GM19467 (cell line): ENCODE results near the gene GBP3.
"Not testable (repeated sequence)": the region's sequence is repeated elsewhere in the genome, so short reads cannot be mapped to it uniquely, and the experiment has no call there.

Experiments used
- ATAC-seq: cut with Tn5 transposase; IDR thresholded peaks from one replicate; pipeline ENCODE4 v1.9.1; 2021; ENCODE audit warnings: mild to moderate bottlenecking, moderate library complexity; ENCODE audit not compliant: unreplicated experiment

Gene GBP3

GRCh38 chr1:89022167-89022959 lies at the start of gene GBP3:
GBP3 (minus strand) TSS chr1:89022866; CDS start chr1:89020721, 2,145 bp downstream.
- peak; percentile 72 for ATAC-seq

GRCh38 chr1:89070509-89070908 lies 47.8 kb upstream of the GBP3 start:
- no peak for ATAC-seq

- no peak for ATAC-seq
Observed at GRCh38 chr1:89069951-89070350, 47.3 kb upstream of the GBP3 start.

DNA sequence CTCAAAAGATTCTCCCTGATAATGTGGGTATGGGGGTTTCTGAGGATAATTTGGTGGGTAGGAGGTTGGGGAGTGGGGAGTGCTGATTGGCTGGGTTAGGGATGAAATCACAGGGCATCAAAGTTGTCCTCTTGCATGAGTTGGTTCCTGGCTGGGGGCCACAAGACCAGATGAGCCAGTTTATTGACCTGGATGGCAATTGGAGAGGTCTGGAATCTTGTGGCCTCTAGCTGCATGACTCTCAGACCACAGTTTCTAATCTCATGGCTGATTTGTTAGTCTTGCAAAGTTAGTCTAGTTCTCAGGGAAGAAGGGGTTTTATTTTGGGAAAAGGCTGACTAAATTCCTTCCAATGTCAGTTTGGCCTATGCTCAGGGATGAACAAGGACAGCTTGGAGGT lies 45.6 kb upstream of the GBP3 start:
- no peak for ATAC-seq

DNA sequence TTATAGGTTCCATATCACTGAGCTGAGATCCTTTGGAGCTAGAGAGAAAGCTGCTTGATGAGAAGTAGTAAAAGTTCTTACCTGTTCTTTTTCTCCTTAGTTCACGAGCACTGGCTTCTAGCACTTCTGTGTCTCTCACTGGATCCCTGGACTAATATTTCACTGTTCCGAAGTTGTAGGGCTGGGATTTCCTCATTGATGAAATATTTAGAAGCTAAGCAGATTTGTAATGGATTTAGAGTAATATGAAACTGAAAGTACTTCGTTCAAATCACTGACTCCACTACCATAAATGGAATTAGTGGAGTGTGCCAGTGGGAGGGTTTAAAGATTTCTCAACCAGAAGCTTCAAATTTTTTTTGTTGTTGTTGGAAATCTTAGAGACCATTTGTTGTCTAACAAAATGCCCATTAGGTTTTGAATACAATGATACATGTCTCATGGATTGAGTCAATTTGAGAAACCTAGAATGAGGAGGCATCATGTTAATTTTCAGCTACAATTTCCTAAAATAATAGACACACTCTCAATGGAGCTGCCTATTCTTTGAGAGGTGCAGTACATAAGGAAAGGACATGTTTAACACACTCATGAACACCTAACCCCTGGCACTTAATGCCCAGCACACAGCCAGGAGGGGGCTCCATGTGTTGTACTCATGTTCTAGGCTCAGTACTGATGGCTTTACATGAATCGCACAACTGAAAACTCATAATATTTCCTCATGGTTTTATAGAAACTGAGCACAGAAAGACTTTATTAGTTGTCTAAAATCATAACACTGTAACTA lies 42.6 kb upstream of the GBP3 start, which contains the start of gene GBP1:
TSS of gene GBP1 (minus strand) at position 130 of the 790 bp plus-strand sequence. CDS start 1,974 bp downstream, outside the sequence.
- peak; percentile 69 for ATAC-seq

- peak; percentile 30 for ATAC-seq
Observed at GRCh38 chr1:89064632-89065031, 42.0 kb upstream of the GBP3 start.

GRCh38 chr1:89063094-89063493 lies 40.4 kb upstream of the GBP3 start:
- no peak for ATAC-seq

DNA sequence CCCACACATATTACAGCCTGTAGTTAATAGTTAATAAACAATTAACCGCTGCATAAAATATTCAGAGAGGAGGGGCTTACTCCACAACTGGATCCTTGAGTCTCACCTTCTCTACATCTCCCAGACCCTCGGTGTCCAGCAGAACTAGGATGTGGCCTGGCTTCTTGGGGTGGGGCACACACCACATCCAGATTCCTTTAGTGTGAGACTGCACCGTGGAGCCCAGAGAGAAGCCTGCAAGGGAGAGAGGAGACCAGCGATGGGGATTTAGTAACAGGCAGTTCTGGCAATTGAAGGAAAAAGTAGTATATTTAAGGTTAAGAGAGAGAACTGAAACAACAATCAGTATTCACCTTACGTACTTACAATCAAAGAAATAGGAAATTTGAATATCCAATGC lies 37.4 kb upstream of the GBP3 start:
- no peak for ATAC-seq

DNA sequence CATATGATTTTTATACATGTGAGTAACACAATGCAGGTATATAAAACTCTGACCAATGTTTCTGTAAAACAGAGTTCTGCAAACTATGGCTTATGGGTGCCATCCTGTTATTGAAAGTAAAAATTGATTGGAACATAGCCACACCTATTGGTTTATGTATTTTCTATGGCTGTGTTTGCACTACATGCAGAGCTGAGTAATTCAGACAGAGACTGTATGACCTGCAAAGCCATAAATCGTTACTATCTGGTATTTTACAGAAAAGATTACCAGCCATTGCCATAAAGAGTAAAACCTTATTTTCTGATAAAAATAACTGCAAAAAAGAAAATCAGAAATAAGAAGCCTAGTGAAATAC lies 29.3 kb upstream of the GBP3 start:
- no peak for ATAC-seq

DNA sequence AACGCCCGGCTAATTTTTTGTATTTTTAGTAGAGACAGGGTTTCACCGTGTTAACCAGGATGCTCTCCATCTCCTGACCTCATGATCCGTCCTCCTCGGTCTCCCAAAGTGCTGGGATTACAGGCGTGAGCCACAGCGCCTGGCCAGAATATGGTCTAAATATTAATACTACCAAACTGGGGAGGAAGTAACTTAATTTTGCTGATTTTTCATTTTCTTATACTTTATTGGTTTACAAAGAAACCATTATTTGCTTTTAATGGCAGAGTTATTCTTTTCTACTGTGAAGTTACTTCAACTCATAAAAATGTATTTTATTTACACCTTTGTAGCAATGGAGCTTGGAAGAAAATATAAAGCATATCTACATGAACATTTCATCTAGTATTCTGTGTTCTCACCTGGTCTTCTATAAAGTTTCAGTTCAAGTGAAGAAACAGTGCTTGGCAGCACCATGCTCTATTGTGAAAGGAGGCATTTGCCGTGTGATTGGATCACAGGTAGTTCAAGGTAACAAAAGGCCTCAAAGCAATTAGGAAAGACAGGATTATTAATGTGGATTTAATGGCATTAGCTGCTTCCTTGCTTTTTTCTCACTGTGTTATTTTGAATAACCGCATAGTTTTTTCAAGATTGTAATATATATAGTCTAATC lies 28.8 kb upstream of the GBP3 start:
- ATAC-seq, result no peak

DNA sequence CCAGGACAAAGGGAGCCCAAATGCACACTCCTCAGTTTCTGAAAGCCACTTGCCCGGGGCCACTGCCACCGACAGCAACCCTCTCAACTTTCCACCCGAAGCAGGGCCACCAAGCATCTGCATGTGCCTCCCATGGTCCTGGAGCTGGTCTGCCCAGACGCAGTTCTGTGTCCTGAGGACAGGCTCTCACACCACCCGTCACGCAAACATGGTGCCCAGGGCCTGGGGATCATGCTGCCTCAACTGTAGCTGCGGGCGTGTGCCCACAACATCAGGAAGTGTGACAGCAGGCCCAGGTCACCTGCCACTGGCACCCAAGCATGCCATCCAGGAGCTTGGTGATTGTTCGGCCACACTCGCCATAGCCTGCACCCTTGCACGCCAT lies 28.0 kb upstream of the GBP3 start:
- no peak for ATAC-seq

GRCh38 chr1:89049901-89050648 lies 27.4 kb upstream of the GBP3 start:
- not testable (repeated sequence) for ATAC-seq

DNA sequence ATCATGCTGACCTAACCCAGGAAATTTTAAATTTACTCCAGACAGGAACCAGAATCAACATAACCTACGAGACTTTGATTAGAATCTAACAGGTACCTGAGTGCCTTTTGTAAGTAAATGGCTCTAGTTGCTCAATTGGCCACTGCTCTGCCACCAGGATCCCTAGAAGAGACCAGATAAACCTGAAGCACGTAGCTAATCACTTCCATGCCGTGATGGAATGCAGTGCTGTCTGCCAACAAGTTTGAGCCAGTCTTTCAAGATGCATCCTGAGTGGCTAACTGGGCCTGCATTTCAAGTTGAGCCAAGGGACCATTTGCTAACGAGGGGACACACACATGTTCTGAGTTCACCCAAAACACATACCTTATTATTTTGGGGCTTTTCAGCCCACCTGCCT lies 26.5 kb upstream of the GBP3 start:
- not testable (repeated sequence) for ATAC-seq

DNA sequence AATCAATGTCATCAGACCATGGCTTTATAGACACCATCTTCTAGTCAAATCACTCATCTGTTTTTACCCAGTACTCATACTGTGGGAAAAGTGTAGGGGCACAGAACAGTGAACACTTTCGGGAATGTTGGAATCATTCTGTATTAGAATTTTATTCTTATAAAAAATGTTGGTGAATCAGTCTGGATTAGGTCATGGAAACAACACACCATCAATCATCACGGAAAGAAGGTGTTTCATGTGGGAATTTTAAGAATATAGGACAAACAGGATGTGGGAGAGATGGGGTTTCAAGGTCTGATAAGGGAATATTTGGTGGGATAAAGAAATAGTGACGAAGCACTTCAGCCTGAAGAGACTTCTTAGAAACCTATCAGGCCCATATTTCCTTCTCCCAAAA lies 25.1 kb upstream of the GBP3 start:
- no peak for ATAC-seq

- ATAC-seq, result not testable (repeated sequence)
Observed at GRCh38 chr1:89046318-89047183, 23.9 kb upstream of the GBP3 start.

- ATAC-seq, result no peak
Observed at GRCh38 chr1:89044970-89045721, 22.5 kb upstream of the GBP3 start.

DNA sequence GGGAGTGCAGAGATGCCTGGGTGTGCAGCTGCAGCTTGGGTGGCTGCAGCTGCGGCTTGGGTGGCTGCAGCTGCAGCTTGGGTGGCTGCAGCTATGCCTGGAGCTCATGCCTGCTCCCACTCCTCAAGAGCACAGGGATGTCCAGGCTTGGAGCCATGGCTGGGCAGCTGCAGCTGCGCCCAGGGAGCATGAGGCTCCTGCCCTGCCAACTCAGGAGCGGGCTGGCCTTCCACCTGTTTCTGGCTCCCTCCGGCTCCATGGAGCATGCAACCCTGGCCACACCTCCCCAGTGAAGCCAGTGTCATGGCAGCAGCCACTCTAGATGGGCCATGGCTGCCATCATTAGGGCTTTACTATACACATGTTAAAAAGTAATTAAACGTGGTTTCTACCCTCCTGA lies 21.3 kb upstream of the GBP3 start:
- no peak for ATAC-seq

GRCh38 chr1:89042491-89042890 lies 19.8 kb upstream of the GBP3 start:
- no peak for ATAC-seq

GRCh38 chr1:89041721-89042120 lies 19.1 kb upstream of the GBP3 start:
- ATAC-seq, result no peak
